HepG2 (cell line): ENCODE data around the gene ZBTB20.

Source experiments
- SIN3A ChIP-seq: IDR thresholded peaks from 2 replicates; pipeline ENCODE4 v1.6.1; 2011; ENCODE audit warnings: low read depth, mild to moderate bottlenecking, control low read depth, low read length, borderline replicate concordance
- ZNF232 ChIP-seq: sonication (generic); formaldehyde crosslinking; IDR thresholded peaks from 2 replicates; pipeline ENCODE4 v1.4.0; 2020; ENCODE audit warnings: missing genetic modification reagents, borderline replicate concordance
- ZNF263 ChIP-seq: sonication (generic); formaldehyde crosslinking; IDR thresholded peaks from 2 replicates; pipeline ENCODE4 v1.4.0; 2020; ENCODE audit warnings: missing genetic modification reagents
- TF ChIP-seq, protein P1 (sequence below): sonication (generic); formaldehyde crosslinking; IDR thresholded peaks from 2 replicates; pipeline ENCODE4 v1.5.0; 2020; ENCODE audit warnings: mild to moderate bottlenecking, missing genetic modification reagents, moderate library complexity
- TF ChIP-seq, protein P2 (sequence below), 2 experiments: IDR thresholded peaks; 2 replicates each; pipeline ENCODE4 v1.6.1; 2011 to 2012; ENCODE audit warnings: low read length in 2 of 2, borderline replicate concordance in 1 of 2, low read depth in 1 of 2, mild to moderate bottlenecking in 1 of 2, moderate library complexity in 1 of 2

GRCh38 chr3:114994554-114995341, 152.3 kb downstream of the ZBTB20 start:
- TF ChIP-seq, protein P1, sequence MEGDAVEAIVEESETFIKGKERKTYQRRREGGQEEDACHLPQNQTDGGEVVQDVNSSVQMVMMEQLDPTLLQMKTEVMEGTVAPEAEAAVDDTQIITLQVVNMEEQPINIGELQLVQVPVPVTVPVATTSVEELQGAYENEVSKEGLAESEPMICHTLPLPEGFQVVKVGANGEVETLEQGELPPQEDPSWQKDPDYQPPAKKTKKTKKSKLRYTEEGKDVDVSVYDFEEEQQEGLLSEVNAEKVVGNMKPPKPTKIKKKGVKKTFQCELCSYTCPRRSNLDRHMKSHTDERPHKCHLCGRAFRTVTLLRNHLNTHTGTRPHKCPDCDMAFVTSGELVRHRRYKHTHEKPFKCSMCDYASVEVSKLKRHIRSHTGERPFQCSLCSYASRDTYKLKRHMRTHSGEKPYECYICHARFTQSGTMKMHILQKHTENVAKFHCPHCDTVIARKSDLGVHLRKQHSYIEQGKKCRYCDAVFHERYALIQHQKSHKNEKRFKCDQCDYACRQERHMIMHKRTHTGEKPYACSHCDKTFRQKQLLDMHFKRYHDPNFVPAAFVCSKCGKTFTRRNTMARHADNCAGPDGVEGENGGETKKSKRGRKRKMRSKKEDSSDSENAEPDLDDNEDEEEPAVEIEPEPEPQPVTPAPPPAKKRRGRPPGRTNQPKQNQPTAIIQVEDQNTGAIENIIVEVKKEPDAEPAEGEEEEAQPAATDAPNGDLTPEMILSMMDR (CRISPR knock-in tag) = no peak
- TF ChIP-seq SIN3A (no peak), ZNF232 (CRISPR knock-in tag) (no peak), ZNF263 (CRISPR knock-in tag) (no peak)
- TF ChIP-seq, protein P2, sequence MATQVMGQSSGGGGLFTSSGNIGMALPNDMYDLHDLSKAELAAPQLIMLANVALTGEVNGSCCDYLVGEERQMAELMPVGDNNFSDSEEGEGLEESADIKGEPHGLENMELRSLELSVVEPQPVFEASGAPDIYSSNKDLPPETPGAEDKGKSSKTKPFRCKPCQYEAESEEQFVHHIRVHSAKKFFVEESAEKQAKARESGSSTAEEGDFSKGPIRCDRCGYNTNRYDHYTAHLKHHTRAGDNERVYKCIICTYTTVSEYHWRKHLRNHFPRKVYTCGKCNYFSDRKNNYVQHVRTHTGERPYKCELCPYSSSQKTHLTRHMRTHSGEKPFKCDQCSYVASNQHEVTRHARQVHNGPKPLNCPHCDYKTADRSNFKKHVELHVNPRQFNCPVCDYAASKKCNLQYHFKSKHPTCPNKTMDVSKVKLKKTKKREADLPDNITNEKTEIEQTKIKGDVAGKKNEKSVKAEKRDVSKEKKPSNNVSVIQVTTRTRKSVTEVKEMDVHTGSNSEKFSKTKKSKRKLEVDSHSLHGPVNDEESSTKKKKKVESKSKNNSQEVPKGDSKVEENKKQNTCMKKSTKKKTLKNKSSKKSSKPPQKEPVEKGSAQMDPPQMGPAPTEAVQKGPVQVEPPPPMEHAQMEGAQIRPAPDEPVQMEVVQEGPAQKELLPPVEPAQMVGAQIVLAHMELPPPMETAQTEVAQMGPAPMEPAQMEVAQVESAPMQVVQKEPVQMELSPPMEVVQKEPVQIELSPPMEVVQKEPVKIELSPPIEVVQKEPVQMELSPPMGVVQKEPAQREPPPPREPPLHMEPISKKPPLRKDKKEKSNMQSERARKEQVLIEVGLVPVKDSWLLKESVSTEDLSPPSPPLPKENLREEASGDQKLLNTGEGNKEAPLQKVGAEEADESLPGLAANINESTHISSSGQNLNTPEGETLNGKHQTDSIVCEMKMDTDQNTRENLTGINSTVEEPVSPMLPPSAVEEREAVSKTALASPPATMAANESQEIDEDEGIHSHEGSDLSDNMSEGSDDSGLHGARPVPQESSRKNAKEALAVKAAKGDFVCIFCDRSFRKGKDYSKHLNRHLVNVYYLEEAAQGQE (IDR thresholded peaks at IDR 0.05; ENCODE audit: borderline replicate concordance in 1 of 2, low read depth in 1 of 2, low read length in 2 of 2) = no peak
